Measurements from ENCODE around the gene KDELR1.

KDELR1 gene

DNA sequence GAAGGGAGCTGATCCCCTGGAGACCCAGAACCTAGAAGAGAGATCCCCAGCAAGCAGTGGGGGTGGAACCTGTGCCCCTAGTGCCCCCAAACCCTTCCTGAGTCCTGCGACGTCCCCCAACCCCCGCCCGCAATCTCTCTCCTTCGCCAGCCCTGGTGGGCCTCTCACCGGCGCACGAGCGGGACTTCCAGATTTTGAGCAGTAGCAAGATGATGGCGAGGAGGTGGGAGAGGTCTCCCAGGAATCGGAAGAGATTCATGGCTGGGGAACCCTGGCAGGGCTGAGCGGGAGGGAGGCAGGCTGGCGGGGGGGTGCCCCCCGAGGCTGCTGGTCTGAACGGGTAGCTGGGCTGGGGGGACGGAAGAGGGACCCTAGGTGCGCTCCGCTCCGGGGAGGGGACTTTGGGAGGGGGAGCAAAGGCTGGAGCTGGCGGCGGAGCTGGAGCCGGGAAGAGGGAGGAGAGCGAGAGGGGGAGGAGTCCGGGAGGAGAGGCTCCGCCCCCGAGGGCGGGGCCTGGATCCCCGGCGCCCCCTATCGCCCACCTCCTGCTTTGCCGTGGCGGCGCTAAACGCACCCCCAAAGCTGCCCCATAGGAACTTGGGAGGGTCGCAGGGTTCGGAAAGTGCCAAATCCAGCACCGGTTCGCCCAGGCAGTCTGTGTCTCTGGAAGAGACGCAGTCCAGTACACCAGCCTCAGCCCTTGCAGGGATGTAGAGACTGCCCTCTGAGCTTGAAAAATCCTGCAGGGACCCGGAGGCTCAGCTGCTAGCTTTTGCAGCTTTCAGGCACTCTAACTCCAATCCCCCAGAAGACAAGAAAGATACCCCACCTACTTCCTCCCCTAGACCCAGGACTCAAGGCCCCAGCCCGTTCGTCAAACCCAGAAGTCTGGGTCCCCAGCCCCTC, at the start of gene KDELR1:
Gene KDELR1 (minus strand): TSS at position 452 of the 906 bp plus-strand sequence. CDS start 193 bp downstream, at position 259.
- DNase-seq, result peak; percentile 70

DNA sequence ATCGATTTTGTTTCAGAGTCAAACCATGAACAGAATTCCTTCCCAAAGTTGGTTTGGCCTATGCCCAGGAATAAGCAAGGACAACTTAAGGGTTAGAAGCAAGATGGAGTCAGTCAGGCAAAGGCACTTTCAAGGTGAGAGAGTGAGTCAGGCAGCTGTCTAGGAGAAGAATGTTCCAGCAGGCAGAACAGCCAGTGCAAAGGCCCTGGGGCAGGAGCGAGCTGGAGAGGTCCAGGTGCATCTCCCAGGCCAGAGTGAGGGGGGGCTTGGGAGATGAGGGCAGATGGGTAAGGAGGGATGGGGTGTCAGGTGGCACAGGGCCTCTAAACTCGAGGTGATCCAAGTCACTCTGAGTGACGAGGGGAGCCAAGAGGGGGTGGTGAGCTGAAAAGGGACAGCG, 45.2 kb upstream of the KDELR1 start:
- no peak for DNase-seq

DNA sequence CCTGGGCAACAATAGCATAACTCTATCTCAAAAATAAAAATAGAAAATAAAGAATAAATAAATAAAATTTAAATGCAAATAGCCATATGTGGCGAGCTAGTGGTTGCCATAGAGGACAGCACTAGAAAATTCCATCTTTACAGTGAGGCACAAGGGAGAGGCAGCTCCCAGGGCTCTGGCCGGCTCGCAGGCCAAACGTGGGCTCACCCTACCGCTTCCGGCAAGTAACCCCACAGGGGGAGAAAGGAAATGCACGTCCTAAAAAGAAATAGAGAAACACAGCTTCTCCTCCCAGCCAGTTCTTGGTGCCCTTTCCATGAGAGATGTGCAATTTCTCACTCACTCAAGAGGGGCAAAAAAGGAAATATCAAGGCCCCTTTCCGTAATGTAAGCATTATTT, 42.0 kb upstream of the KDELR1 start:
- no peak for DNase-seq

DNA sequence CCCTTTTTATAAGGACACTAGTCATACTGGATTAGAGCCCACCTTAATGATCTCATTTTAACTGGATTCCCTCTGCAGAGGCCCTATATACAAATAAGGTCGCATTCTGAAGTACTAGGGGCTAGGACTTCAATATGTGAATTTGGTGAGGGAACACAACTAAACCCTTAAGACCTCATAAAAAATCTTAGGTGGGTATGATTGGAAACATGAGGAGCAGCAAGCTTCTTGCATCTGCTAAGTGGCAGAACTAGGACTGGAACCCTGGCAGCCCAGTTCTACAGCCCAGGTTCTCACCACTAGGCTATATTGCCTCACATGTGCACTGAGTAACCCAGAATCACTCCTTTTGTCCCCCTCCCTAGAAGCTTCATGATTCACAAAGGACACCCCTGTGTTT, 37.3 kb upstream of the KDELR1 start:
- no peak for DNase-seq

DNA sequence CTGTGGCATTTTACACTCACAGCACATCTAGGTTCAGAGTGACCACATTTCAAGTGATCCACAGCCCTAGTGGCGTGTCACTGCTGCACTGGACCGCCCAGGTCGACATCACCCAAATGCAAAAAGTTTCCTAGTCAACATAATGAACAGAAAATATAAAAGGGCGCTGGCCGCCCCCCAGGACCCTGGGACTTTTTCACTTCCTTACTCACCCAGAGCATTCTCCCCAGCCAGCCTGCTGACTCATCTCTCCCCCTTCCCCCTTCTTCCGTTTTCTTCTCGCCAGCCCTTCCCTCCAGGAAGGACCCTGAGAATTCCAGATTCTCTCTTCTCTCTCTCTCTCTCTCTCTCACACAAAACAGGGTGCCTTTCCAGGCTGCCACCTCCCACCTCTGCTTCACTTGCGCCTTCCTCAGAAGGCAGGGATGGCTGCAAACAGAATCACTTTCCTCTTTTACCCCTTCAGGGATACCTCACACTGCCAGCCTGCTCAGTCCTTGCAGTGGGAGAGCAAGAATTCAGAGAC, 33.4 kb upstream of the KDELR1 start:
- DNase-seq, result no peak

DNA sequence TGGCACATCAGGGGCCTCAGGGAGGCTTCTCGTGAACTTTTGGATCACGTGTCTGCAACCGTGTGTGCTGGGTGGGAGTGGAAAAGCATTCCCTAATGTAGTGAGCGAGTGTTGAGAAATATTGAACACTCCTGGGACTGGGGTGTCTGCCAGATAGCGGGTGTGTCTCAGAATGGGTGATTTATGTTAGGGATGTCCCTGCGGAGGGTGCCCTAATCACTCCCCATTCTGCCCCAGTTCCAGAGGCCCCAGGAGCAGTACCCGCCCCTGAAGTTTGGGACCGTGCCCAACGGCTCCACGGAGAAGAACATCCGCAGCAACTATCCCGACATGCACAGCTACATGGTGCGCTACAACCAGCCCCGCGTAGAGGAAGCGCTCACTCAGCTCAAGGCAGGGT, 30.2 kb upstream of the KDELR1 start:
- no peak for DNase-seq

DNA sequence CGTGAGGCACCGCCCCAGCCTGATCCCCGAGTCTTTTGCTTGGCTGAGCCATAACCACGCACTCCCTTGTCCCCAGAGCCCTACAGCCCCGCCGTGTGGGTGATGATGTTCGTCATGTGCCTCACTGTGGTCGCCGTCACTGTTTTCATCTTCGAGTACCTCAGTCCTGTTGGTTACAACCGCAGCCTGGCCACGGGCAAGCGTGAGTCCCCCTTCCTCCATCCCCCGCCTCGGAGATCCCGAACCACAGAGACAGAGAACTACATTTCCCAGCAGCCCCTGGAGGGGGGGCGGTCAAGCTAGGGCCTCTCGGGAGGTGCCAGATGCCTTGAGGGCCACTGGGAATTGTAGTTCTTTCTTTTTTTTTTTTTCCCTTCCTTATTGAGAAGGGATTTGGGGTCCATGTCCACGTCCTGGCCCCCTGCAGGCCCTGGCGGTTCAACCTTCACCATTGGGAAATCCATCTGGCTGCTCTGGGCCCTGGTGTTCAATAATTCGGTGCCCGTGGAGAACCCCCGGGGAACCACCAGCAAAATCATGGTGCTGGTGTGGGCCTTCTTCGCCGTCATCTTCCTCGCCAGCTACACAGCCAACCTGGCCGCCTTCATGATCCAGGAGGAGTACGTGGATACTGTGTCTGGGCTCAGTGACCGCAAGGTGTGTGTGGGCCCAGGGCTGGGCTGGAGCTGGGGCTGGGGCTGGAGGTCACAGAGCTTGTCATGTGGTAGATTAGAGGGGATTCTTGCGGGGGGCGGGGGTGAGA, 28.0 kb upstream of the KDELR1 start:
- DNase-seq, result peak; percentile 84

DNA sequence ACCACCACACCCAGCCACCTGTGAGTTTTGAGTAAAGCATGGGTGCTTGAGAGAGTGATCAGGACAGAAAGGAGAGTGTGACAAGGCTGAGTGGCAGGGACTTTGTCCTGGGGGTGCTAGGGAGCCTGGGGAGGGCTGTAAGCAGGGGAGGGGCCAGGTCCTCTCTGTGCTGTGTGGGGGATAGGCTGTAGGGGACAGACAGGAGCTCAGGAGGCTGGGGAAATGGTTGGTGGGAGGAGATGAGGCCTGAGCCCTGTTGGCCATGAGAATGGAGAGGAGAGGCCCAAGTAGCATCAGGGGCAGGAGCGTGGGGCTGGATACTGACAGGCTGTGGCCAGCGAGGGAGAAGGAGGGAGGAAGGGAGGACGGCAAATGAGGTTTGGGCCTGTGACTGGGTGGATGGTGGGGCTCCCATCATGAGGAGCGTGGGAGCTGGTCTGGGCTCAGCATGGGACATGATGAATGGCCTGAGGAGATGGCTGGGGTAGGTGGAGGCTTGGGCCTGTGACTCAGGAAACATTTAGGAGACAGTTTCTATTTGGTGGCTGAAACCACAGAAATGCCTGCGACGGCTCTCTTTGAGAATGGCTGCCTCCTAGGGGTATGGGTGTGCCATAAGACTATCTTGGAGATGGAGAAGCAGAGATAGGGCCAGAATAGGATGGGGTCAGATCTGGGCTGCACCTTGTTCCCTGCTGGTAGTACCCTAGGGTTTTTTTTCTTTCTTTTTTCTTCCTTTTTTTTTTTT, 27.1 kb upstream of the KDELR1 start:
- DNase-seq, result no peak

DNA sequence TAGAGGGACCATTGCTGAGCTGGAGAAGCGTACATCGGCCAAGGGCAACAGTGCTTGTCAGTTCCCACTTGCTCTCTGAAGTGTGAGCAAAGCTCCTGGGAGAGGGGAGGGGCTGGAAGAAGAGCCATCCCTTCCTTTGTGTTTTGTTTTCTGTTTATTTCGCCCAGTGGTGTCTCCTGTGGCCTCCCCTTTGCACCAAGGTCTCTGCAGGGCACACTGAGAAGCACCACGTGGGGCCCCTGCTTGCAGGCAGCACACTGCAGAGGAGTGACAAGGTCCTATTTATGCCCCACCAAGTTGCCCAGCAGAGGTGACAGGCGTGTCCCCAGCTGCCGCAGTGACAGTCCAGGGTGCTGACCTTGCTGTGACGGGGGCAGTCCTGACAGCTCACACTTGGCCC, 26.1 kb upstream of the KDELR1 start:
- no peak for DNase-seq

DNA sequence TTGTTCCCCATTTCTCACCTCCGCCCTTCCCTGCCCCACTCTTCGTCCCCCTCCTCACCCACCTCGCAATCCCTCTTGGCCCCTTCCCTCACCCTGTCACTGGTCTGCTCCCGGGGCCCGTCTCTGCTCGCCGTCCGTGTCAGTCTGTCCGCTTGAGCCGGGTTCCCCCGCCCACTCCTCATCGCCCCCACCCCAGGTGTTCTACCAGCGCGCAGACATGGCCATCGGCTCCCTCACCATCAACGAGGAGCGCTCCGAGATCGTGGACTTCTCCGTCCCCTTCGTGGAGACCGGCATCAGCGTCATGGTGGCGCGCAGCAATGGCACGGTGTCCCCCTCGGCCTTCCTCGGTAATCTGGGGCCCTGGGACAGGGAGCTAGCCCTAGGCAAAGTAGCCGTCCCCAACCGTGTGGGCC, 24.5 kb upstream of the KDELR1 start:
- no peak for DNase-seq

DNA sequence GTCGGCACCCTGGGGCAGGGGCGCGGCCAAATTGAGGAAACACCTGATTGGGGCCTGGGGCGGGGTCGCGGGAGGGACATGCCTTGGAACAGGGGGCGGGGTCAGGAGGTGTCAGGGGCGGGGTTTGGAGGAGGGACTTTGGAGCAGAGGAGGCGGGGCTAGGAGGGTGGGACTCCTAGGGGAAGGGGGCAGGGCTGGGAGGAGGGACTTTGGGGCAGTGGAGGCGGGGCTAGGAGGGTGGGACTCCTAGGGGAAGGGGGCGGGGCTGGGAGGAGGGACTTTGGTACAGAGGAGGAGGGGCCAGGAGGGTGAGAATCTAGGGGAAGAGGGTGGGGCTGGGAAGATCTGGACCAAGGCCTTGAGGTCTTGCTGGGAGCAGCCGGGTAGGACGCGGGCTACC, 24.0 kb upstream of the KDELR1 start:
- peak; percentile 83 for DNase-seq

DNA sequence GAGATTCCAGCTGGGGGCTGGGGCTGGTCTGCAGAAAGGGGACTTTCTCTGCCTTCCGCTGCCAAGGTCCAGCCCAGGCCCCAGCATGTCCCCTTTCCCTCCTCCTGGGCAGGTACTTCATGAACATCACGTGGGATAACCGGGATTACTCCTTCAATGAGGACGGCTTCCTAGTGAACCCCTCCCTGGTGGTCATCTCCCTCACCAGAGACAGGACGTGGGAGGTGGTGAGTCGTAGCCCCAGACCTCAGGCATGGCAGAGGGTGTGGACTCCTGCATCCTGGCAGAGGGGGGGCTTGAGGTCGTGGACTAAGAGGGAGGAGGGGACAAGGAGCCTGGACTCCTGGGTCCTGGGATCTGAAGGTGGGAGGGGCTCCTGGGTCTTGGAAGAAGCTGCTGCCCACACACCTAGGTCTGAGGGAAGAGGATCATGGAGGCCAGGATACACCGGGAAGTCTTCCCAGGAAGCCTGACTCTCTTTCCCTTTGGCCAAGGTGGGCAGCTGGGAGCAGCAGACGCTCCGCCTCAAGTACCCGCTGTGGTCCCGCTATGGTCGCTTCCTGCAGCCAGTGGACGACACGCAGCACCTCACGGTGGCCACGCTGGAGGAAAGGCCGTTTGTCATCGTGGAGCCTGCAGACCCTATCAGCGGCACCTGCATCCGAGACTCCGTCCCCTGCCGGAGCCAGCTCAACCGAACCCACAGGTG, 22.7 kb upstream of the KDELR1 start:
- no peak for DNase-seq

DNA sequence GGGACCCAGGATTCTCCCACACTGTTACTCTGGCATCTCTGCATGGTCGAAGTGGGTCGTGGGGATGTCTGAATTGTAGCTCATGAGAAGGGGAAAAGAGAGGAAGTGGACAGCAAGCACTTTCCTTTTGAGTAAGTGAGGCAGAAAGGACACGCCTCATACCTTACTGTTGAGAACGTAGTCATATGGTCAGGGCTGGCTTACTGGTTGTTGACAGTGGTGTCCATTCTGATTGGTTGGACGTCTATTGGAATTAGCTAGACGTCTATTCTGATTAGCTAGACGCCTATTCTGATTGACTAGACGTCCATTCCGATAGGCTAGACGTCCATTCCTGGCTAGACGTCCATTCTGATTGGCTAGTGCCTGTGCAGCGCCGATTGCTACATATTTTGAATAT, 14.5 kb upstream of the KDELR1 start:
- no peak for DNase-seq

DNA sequence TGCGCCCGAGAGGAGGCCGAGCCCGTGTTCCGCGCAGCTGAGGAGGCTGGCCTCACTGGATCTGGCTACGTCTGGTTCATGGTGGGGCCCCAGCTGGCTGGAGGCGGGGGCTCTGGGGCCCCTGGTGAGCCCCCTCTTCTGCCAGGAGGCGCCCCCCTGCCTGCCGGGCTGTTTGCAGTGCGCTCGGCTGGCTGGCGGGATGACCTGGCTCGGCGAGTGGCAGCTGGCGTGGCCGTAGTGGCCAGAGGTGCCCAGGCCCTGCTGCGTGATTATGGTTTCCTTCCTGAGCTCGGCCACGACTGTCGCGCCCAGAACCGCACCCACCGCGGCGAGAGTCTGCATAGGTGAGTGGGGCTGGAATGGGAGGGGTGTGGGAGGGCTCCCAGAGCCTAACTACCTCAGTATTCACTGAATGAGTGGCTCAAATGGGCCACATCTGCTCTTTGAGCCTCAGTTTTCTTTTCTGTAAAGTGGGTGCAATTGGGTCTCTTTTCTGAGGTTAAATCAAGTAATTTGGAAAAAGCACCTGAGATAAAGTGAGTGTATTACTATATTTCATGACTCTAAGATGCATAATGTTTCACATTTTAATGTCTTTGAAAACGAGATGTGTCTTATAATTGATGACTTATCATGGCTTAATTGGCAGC, 13.8 kb upstream of the KDELR1 start:
- DNase-seq, result no peak

DNA sequence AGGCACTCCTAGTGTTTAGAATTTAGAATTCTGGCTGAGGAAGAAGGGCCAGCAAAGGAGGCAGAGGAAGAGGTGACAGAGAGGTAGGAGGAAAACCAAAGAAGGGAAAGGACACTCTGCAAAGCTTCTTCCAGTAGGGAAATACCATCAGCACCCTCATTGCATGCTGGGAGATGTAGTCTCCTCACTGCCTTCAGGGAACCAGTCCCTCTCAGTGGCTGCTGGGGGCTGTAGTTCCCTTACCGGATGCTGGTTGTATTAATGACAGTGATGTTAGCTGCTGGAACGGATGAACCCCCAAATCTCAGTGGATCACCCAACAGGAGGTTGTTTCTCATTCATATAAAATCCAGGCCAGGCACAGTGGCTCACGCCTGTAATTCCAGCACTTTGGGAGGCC, 12.3 kb upstream of the KDELR1 start:
- DNase-seq, result peak; percentile 76

DNA sequence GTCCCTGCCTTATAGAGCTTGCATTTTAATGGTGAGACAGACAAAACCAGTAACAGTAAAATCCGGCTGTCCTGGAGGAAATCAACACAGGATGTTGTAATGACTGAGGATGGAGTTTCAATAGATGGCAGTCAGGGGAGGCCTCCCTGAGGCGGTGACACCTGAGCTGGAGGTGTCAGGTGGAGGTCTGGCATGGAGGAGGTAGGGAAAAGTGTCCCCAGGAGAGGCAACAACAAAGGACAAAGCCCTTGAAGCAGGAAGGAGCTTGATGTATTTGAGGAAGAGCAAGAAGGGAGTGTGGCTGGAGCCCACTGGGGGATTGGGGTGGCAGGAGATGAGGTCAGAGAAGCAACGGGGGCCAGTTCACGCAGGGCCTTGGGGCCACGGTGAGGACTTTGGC, 9.9 kb upstream of the KDELR1 start:
- no peak for DNase-seq

DNA sequence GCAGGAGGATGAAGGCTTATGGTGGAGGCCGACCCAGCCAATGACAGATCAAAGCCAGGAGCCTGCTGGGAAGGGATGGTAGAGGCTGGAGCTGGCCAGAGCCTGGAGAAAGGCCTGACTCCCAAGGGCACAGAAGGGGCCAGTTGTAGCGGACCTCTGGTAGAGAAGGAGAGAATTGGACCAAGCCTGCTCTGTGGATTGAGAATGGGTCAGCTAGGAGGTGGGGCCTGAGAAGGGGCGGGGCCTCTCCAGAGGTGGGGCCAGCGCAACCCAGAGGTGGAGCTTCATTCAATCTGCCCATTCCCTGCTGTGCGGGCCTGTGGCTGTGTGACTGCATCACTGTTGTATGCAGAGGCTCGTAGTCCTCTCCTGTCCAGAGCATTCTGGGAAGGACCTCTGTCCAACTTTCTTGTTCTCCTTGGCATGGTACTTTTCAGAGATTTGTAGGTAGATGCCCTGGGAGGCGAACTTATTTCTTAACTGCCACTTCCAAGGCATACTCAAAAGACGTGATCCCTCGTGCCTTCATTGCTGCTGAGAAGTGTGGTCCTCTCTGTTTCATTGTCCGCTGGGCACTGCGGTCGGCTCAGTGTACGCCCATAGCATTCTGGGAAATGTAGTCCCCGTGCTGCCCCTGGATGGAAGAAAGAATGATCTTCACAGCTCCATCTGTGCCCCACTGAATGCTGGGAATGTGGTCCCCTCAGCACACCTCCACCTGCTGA, 8.8 kb upstream of the KDELR1 start:
- peak; percentile 50 for DNase-seq

DNA sequence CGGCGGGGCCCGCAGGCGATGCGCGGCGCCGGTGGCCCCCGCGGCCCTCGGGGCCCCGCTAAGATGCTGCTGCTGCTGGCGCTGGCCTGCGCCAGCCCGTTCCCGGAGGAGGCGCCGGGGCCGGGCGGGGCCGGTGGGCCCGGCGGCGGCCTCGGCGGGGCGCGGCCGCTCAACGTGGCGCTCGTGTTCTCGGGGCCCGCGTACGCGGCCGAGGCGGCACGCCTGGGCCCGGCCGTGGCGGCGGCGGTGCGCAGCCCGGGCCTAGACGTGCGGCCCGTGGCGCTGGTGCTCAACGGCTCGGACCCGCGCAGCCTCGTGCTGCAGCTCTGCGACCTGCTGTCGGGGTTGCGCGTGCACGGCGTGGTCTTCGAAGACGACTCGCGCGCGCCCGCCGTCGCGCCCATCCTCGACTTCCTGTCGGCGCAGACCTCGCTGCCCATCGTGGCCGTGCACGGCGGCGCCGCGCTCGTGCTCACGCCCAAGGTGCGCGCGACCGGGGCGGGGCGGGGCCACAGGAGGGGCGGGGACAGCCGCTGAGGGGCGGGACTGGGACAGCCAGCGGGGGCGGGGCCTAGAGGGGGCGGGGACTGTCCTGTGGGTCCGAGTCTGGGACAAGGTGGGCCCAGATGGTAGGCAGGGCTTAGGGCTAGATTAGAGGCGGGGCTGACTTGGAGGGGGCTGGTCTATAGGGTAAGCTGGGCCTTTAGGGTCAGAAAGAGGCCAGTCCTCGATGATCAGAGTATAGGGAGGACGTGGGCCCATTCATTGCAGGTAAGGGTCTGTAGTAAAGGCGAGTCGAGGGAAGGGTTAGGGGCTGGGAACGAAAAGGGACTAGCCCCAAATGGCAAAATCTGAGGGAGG, 7.3 kb upstream of the KDELR1 start:
- peak; percentile 90 for DNase-seq

DNA sequence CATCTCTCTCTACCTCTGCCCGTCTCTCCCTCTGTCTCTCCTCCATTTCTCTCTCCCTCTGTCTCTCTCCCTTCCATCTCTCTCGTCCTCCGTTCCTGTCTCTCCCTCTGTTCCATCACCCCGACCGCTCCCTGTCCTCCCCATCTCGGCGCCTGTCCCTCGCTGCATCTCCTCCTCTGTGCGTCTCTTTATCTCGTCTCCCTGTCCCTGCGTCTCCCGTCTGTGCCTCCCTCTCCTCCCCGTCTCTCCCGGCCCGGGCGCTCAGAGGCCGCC, 6.7 kb upstream of the KDELR1 start:
- no peak for DNase-seq

Measured in CD4-positive, alpha-beta T cell treated with Interleukin-21 for 1 hour (primary cell).